HG03280 (cell line): ENCODE data around the gene SCT.

ENCODE experiments used
- ATAC-seq: cut with Tn5 transposase; IDR thresholded peaks from one replicate; pipeline ENCODE4 v1.9.1; 2021; ENCODE audit warnings: mild to moderate bottlenecking, moderate library complexity; ENCODE audit not compliant: unreplicated experiment

The SCT gene

GRCh38 chr11:643849-644738, 17.1 kb upstream of the SCT start:
- no peak for ATAC-seq

GRCh38 chr11:643366-643765, 16.4 kb upstream of the SCT start:
- no peak for ATAC-seq

- no peak for ATAC-seq
These were observed 14.9 kb upstream of the SCT start for GRCh38 chr11:641806-642370.

GRCh38 chr11:640021-640706, 13.2 kb upstream of the SCT start:
- no peak for ATAC-seq

GRCh38 chr11:639332-639955, 12.5 kb upstream of the SCT start:
- no peak for ATAC-seq

- no peak for ATAC-seq
These were observed 11.8 kb upstream of the SCT start for GRCh38 chr11:638631-639331.

GRCh38 chr11:637593-638521, 10.9 kb upstream of the SCT start:
- ATAC-seq = no peak

GRCh38 chr11:637333-637592, 10.3 kb upstream of the SCT start:
- ATAC-seq = no peak

- ATAC-seq = no peak
These were observed 9.7 kb upstream of the SCT start, which contains the start of gene DRD4 for GRCh38 chr11:636511-637332. Gene DRD4, plus strand, starts transcription at chr11:637269. Its CDS starts 36 bp downstream, at chr11:637305.

GRCh38 chr11:635945-636510, 9.0 kb upstream of the SCT start:
- ATAC-seq = no peak

- no peak for ATAC-seq
These were observed 3.9 kb upstream of the SCT start for GRCh38 chr11:630871-631270.

GRCh38 chr11:629237-629583, 2.2 kb upstream of the SCT start:
- ATAC-seq = no peak

- no peak for ATAC-seq
These were observed 1.1 kb upstream of the SCT start for GRCh38 chr11:628056-628455.

- no peak for ATAC-seq
These were observed 261 bp upstream of the SCT start for GRCh38 chr11:627308-627576.

- no peak for ATAC-seq
These were observed 1.2 kb downstream of the SCT start for GRCh38 chr11:625636-626268.

- ATAC-seq = no peak
These were observed 2.0 kb downstream of the SCT start, which contains the start of gene CDHR5 for GRCh38 chr11:624705-625635. Gene CDHR5, minus strand, starts transcription at chr11:624955. Its CDS starts 53 bp downstream, at chr11:624902.

GRCh38 chr11:623999-624704, 2.8 kb downstream of the SCT start:
- ATAC-seq = no peak
